Measurements from ENCODE around the gene NTN4.
"Not testable (repeated sequence)": the region's sequence is repeated elsewhere in the genome, so short reads cannot be mapped to it uniquely, and the experiment has no call there.

NTN4 gene

DNA sequence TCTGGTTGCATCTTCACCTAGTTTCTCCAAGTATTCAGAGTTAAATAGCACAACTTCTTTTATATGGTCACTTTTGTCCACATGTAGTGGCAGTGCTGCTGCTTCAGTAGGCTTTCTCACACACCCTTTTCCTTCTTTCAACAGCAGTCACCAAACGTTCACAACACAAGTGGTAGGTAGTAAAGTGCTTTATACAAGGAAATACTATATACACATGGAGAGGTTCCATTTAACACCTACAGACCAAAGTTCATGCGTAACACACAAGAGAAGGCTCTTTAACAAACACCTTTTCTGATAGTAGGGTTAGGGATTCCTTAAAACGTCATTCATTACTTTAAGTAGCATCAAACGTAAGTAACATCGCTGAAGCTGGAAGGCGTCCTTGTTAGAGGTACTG lies 132.2 kb downstream of the NTN4 start:
- no peak for DNase-seq (ENCODE audit: low read depth in 3 of 3)

DNA sequence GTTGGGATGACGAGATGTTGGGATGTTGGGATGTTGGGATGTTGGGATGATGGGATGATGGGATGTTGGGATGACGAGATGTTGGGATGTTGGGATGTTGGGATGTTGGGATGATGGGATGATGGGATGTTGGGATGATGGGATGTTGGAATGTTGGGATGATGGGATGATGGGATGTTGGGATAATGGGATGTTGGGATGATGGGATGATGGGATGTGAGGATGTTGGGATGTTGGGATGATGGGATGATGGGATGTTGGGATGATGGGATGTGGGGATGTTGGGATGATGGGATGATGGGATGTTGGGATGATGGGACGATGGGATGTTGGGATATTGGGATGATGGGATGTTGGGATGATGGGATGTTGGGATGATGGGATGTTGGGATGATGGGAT lies 135.9 kb downstream of the NTN4 start:
- DNase-seq (ENCODE audit: low read depth in 3 of 3), result not testable (repeated sequence)

DNA sequence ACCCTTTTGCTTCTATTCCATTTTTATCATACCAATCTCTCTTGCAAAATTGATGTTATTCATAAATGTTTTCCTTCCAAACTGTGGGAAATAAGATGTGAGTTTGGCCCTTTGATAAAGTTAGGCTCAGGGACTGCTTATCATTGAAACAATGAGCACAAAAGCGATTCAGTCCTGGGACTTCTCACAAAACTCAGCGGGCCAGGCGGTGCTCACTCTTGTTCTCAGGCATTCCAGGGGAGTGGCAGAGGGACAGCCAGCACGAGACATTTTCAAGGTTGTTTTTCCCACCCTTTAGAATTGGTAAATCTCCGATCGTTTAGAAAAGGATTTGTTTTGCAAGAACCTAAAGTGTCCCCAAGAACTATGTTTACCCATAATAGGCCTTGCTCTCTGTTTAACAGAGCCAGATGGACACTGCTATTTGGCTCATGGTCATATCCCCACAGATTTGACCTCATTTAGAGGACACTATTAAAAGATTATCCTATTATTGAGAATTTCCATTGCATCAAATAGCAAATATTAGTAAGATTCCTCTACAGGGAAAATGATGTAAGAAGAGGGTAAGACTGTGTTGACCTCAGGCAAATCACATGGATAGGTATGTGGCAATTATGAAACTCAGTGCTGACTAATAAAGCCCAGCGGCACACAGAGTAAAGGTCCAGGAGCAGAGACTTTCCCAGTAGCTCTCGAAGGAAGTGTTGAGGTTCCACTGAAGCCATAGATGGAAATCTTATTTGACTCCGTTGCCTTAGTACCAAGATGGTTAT lies 136.6 kb downstream of the NTN4 start:
- no peak for DNase-seq (ENCODE audit: low read depth in 3 of 3)

DNA sequence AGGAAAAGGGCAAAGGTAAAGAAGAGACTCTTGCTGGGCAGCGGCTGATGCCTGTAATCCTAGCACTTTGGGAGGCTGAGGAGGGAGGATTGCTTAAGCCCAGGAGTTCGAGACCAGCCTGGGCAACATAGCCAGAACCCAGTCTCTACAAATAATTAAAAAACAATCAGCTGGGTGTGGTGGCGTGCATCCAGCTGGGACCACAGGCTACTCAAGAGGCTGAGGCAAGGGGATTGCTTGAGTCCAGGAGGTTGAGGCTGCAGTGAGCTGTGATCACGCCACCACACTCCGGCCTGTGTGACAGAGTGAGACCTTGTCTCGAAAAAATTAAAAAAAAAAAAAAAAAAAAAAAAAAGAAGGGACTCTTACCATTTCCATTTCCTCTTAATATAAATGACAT lies 138.9 kb downstream of the NTN4 start:
- no peak for DNase-seq (ENCODE audit: low read depth in 3 of 3)

DNA sequence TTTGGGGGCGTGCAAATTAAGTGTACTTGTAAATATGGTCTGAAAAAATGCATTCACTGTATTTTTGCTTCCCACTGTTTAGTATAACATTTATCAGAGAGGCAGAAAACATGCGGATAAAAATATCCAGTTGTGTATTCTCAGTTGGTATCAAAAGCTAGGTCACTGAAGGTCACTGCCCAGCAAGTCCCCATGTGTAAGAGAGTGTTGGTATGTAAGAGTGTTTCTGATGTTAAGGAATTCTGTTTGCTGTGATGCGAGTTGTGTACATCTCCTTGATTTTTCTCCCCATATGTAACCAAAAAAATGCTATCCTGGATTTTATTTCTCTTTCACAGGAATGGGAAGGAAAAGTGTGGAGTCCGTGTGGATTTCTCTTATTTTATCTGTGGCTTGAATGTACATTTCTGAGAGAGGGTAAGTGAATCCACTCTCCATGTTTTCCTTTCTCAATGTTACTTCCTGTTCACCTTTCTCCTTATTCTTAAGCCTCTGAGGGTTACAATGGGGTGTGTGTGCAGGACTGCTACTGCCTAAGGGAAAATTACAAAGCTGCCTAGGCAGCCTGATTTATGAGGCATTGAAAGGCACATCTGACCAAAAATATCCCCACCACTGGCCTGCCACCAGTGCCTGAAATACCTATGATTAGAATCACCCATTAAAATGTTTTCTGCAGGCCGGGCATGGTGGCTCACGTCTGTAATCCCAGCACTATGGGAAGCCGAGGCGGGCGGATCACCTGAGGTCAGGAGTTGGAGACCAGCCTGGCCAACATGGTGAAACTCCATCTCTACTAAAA lies 141.4 kb downstream of the NTN4 start:
- DNase-seq (ENCODE audit: low read depth in 3 of 3), result no peak

DNA sequence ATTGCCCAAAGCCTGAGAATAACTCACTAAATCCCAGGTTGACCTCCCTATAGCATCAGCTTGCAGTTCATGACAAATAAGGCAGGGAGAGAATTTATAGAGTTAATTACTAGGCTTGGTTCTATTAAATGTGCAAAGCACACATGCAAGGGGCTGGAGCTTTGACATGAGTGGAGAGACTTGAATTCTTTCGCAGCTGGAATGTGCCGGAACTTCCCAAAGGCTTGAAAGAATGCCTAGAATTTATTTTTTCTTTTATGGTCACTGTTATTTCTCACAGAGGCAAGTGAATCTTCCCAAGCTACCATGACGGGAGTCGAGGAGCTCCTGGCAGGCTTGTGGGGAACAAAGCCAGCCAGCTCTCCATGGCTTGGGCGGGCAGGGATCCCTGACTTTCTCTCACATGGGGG lies 143.8 kb downstream of the NTN4 start:
- DNase-seq (ENCODE audit: low read depth in 3 of 3), result no peak

DNA sequence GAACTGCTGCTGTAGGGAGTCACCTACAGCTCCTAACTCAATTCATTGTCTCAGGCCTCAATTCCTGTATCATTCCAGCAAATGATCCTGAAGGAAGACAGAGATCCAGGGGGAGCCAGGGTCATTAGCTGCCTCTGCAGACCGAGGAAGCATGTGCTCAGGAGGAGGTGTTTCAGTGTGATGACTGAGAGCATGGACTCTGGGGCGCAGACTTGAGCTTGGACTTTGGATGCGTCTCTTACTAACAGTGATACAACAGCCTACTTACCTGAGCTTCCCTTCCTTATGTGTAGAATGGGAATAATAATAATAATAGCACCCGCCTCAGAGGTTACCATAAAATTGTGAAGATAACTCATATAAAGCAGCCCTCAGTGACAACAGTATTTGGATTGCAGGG lies 147.3 kb downstream of the NTN4 start:
- no peak for DNase-seq (ENCODE audit: low read depth in 3 of 3)

DNA sequence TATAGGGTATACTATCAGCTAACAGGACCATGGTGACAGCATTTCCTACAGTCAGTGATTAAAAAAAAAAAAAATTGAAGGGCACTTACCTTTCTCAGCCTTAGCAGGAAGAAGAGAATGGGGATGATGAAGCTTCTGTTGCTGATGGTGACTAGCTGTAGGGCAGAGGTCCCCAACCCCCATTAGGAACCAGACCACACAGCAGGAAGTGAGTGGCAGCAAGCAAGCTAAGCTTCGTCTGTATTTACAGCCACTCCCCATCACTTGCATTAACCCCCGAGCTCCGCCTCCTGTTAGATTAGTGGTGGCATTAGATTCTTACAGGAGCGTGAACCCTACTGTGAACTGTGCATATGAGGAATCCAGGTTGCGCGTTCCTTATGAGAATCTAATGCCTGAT lies 148.0 kb downstream of the NTN4 start:
- no peak for DNase-seq (ENCODE audit: low read depth in 3 of 3)

DNA sequence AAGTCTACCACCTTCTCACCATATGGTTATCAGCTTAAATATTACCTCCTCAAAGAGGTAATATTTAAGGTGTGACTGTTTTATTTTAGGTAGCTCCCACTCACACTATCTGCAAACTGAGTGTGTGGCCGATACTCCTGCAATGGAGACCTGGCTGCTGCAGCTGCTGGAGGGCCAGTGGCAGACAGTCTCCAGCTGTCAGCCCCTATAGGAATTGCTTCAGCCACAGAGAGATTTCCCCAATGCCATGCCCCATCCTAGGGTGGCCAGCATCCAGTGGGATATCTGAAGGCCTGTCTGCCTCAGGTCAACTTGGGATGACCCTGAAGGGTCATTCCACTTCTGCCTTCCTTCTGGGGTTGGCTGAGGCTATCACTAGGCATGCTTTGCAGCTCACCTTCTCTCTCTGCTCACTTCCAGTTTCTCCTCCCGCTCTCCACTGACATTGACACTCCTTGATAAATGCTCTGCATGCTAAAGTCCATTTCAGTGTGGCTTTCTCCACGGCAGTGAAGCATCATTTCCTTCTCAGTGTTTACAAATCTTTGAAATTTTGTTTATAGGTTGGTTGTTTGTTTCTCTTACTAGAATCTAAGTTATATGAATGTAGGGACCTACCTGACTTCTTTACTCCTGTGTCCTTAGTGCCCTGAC lies 149.1 kb downstream of the NTN4 start:
- DNase-seq (ENCODE audit: low read depth in 3 of 3), result no peak

DNA sequence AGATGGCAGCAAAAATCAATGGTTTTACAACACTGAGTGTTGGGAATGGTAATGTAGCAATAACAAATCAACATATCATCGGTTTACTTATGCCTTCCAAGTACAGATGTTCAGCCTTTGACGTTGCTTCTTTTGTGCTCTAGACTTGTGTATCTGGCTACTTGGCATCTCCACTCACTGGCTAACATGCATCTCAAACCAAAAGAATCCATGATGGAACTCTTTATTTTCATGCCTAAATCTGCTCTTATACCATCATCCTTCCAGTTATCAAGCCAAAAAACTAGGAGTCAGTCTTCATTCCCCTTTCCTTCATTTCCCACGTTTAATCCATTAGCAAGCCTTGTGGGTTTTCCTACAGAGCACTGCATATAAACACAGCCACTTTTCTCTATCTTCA lies 150.0 kb downstream of the NTN4 start:
- DNase-seq (ENCODE audit: low read depth in 3 of 3), result no peak

DNA sequence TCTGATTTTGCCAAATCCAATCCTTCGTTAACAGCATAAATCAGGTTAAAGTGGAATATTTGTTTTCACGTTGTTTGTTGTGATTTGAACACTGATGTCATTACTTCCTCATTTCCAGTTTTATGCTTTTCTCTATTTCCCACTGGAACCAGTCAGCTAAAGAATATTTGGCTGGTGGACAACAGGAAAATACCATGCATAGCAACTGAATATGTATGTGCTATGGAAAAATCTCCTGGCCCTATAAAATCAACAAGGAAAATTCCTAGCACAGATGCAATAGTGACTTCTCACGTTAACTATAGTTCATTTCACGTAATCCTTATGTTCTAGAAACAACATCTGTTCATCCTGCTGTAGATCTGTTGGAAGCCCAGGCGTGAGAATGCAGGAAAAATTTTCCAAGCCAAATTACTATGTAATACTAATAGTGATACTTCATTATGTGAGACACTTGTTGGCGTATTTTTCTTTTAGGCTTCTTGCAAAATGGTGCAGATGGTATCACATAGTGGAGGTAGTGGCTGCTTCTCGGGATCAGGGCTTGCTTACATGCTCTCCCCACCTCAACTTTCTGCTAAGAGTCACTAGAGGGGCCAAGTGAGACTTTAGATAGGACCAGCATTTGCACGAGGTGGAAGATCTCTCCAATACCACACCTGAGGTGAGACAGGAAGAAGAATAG lies 153.0 kb downstream of the NTN4 start:
- DNase-seq (ENCODE audit: low read depth in 3 of 3), result no peak

DNA sequence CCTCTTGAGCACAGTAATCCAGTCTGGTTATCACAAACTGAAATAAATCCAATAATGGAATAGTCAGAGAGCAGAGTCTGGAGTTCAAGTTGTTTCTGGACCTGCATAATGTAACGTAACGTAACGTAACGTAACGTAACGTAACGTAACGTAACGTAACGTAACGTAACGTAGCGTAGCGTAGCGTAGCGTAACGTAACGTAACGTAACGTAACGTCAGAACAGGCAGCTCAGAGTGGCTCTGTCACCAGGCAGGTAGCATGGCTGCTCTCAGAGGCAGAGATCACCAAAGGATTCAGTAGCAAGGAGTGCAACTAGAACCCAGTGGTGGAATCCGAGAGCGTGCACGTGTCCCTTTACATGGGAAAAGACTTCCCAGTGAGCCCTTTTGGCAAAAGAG lies 153.6 kb downstream of the NTN4 start:
- no peak for DNase-seq (ENCODE audit: low read depth in 3 of 3)

DNA sequence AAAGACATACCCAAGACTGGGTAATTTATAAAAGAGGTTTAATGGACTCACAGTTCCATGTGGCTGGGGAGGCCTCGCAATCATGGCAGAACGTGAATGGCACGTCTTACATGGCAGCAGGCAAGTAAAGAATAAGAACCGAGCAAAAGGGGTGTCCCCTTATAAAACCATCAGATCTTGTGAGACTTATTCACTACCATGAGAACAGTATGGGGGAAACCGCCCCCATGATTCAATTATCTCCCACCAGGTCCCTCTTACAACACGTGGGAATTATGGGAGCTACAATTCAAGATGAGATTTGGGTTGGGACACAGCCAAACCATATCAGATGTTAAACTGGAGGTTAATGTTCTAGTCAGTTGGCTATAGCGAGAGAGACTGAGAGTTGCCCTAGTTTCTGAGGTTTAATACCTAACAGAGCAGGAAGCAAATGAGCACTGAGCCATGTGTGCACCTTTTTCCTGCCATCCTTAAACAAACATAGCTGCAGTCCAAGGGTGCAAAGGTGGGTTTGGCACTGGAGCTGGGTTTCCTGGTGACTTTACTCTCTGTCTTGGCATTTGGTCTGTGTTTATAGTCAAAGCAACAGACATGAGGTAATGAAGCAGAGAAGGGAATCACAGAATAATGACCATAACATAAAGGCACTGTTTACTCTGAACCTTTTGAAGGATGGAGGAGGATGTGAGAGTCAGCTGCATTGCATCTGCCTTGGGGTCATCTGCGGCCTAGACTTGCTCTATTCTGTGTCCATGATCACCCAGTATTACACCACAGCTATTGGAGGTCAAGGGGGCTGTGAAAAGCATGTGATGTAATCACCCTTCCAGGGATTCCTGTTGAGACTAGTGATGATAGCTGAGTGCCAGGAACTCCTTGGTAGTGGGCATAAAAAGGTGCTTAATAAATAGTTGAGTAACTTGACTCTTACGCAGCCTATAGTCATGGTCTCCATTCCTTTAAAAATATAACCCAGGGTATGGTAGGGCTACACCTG lies 155.6 kb downstream of the NTN4 start:
- no peak for DNase-seq (ENCODE audit: low read depth in 3 of 3)

DNA sequence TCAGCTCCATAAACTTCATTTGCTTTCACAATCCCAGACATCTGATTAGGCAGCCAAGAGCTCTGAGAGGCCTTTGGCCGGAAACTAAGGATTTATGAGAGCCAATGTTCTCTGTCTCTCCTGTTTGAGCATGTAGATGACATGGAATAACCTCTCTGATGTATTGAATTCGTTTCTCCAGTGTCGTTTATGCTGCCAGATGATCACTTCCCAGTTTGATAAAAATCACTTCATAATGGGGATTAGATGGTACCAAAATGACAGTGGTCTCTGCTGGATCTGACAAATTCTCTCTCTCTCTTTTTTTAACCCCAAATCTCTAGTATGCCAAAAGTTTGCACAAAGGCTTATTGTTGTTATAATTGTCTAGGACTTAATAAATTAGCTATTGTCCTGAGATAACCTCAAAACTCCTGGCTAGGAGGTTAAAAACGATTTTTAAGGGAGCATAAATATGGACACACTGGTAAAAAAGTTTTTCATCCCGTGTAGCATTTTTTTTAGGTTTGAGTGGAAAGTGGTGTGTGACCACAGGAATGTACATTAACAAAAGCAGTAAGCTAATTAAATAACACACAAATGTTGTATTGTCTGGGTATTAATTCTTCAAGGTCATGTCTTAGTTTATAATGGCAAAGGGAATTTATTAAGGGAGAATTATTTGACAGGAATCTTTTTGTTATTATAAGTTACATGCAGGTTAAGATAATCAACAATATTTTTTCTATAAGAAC lies 156.7 kb downstream of the NTN4 start:
- no peak for DNase-seq (ENCODE audit: low read depth in 3 of 3)

DNA sequence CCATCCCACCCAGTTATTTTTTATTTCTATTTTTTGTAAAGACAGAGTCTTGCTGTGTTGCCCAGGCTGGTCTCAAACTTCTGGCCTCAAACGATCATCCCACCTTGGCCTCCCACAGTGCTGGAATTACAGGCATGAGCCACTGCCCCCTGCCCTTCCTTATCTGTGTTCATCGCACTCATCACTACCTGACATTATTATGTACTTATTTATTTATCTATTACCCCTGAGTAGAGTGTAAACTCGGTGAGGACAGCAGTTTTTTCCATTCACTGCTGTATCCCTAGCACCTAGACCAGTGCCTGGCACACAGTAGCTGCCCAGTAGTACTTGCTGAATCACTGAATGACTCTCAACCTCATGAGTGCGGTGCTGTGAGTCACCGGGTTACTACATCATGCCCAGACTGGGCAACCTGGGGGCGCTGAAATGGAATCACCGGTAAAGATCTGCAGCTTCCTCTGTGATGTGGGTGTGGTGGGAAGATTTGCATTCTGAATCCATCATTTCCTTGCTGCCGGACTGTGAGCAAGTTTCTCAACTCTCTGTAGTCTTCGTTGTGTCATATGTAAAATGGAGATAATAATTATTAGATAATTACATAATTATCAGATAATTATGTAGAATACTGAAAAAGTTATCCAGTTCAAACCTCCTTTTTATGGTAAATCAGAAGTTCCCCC lies 157.4 kb downstream of the NTN4 start:
- no peak for DNase-seq (ENCODE audit: low read depth in 3 of 3)

DNA sequence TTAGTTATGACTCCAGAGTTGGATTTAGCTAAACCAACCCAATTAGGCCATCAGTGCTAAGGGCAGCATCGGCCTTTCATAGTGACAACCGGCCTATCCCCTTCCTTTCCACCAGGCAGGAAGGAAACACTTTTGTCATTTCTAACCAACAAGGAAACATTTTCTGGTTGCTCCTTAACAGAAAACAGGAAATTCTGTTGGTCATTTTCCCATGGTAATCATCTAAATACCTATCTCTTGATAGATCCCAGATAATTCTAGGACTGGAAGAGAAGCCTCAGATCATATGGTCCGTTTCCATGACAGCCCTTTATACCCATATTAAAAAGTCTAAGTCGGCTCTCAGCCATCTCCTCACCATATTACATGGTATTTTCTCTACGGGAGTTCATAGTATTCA lies 160.1 kb downstream of the NTN4 start:
- no peak for DNase-seq (ENCODE audit: low read depth in 3 of 3)

DNA sequence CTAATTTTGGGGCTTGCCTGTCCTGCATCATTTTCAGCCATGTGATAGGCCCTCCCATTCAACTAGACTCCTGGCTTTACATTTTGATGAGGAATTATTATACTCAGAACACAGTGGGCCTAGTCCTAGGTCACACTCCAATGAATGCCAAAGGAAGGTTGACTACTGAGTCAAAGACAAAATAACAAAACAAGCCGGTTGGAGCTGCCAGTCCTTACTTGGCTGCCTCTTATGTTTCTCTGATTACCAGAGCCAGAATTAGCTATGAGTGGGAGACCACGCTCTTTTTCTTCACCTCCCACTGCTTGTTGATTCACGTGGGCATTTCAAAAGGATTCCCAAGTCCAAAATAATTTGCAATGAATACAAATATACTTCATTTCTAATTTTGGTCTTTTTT lies 161.2 kb downstream of the NTN4 start:
- DNase-seq (ENCODE audit: low read depth in 3 of 3), result no peak

DNA sequence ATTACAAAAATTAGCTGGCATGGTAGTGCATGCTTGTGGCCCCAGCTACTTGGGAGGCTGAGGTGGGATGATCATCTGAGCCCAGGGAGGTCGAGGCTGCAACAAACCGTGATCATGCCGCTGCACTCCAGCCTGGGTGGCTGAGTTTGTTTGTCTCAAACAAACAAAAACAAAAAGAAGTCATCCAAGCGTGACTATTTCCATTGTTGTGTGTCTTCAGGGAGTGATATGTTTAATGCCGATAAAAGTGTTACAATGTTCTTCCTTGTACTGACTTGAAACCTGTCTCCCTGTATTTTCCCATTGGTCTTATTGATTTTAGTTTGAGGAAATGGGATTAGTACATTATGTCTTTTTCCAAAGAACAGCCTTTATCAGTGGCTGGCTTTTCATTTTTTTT lies 163.7 kb downstream of the NTN4 start:
- no peak for DNase-seq (ENCODE audit: low read depth in 3 of 3)

DNA sequence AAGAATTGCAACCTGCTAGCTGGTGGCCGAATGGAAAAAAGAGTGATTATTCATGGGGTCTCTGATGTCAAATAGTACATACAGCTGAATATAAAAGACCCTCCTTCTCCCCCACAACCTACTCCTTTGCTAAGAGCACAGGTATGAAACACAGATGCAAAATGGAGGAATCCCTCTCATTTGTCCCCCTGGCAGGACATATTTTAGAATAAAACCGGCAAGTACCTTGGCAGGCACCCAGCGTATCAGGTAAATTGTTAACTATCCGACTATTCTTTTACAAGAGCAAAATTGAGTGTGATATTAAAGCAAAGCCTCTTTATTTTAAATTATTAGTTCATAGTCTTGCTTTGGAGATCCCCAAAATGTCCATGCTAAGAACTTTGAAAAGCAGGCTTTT lies 165.6 kb downstream of the NTN4 start:
- DNase-seq (ENCODE audit: low read depth in 3 of 3), result no peak

DNA sequence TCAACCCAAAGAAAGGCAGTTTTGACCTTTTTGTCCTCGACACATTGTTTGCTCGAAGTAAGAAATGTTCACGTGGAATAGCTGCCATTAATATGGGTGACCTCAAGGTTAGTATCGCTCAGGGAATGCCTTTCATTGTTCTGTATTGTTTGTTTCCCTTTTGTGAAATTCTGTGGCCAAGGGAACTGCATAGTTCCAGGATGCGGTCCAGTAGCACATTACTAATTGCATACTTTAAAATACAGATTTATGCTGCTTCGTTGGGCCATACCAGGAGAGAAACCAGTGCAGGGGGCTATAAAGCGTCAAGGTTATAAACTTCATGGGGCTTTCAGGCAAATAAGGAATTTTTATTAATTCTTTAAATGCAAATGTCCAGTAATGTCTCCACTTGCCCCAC lies 166.0 kb downstream of the NTN4 start:
- no peak for DNase-seq (ENCODE audit: low read depth in 3 of 3)

All from stimulated activated CD4-positive, alpha-beta T cell treated with anti-CD3 and anti-CD28 coated beads, TNF-alpha, amount 100 ng/mL, for 24 hours (primary cell).